Activated CD4-positive, alpha-beta T cell treated with anti-CD3 and anti-CD28 coated beads, Interleukin-2, Interleukin-6, amounts not matched to agents 100 ng/mL and 50 ng/mL, durations not matched to agents 16 hours and 8 hours (primary cell): ENCODE measurements around the gene PDXDC1.
"Not testable (repeated sequence)": the region's sequence is repeated elsewhere in the genome, so short reads cannot be mapped to it uniquely, and the experiment has no call there.

Experiments
- DNase-seq: peaks from one replicate; pipeline ENCODE4 v3.0.0-alpha.2; 2020

The PDXDC1 gene

GRCh38 chr16:14974656-14975417 is at the start of gene PDXDC1:
PDXDC1 (plus strand) TSS chr16:14975026; CDS start chr16:14975200, 174 bp downstream.
- peak; percentile 97 for DNase-seq

GRCh38 chr16:14928064-14928714 is 46.6 kb upstream of the PDXDC1 start:
- DNase-seq = not testable (repeated sequence)

GRCh38 chr16:14929176-14929575 is 45.6 kb upstream of the PDXDC1 start:
- not testable (repeated sequence) for DNase-seq

GRCh38 chr16:14930246-14930645 is 44.6 kb upstream of the PDXDC1 start:
- not testable (repeated sequence) for DNase-seq

GRCh38 chr16:14930971-14931370 is 43.9 kb upstream of the PDXDC1 start:
- not testable (repeated sequence) for DNase-seq

- not testable (repeated sequence) for DNase-seq
Measured at GRCh38 chr16:14932581-14933375, 42.0 kb upstream of the PDXDC1 start.

GRCh38 chr16:14937143-14937542 is 37.7 kb upstream of the PDXDC1 start, which contains the start of gene NPIPA1:
NPIPA1 (plus strand) TSS chr16:14937443; CDS start chr16:14937443, 0 bp downstream.
- DNase-seq = not testable (repeated sequence)

- not testable (repeated sequence) for DNase-seq
Measured at GRCh38 chr16:14937994-14938393, 36.8 kb upstream of the PDXDC1 start.

GRCh38 chr16:14942686-14943085 is 32.1 kb upstream of the PDXDC1 start:
- DNase-seq = not testable (repeated sequence)

GRCh38 chr16:14955546-14956231 is 19.1 kb upstream of the PDXDC1 start:
- no peak for DNase-seq

GRCh38 chr16:14957576-14958322 is 17.1 kb upstream of the PDXDC1 start:
- DNase-seq = no peak

- DNase-seq = no peak
Measured at GRCh38 chr16:14958323-14958600, 16.6 kb upstream of the PDXDC1 start.

GRCh38 chr16:14958970-14959369 is 15.9 kb upstream of the PDXDC1 start:
- no peak for DNase-seq

- DNase-seq = no peak
Measured at GRCh38 chr16:14961405-14962186, 13.2 kb upstream of the PDXDC1 start.

GRCh38 chr16:14963281-14964173 is 11.3 kb upstream of the PDXDC1 start:
- no peak for DNase-seq

- no peak for DNase-seq
Measured at GRCh38 chr16:14965328-14965727, 9.5 kb upstream of the PDXDC1 start.

GRCh38 chr16:14969795-14970194 is 5.0 kb upstream of the PDXDC1 start:
- DNase-seq = not testable (repeated sequence)

GRCh38 chr16:14971621-14972228 is 3.1 kb upstream of the PDXDC1 start:
- not testable (repeated sequence) for DNase-seq

- DNase-seq = not testable (repeated sequence)
Measured at GRCh38 chr16:14973785-14974322, 972 bp upstream of the PDXDC1 start.

GRCh38 chr16:14974331-14974655 is 533 bp upstream of the PDXDC1 start:
- not testable (repeated sequence) for DNase-seq
